Activated naive CD4-positive, alpha-beta T cell treated with anti-CD3 and anti-CD28 coated beads, Interleukin-2, amount 50 U/mL, for 72 hours (primary cell): ENCODE data around the gene TMEM8B. TPM values are rescaled to one million over a fixed set of nuclear protein-coding genes. Genes with fewer than 3 reads are reported as not detected.
A peak's percentile ranks its signal among the peaks of the same experiment; 100 is the strongest.

ENCODE experiments used
- ATAC-seq, 2 donors: fragments of 150-1000 bp; cut with Tn5 transposase; 2 replicates each; pipeline ENCODE4 v1.10.0; 2021; ENCODE audit warnings: mild to moderate bottlenecking in 2 of 2, moderate library complexity in 2 of 2
- DNase-seq, 2 donors: peaks; one replicate each; pipeline ENCODE4 v3.0.0; 2021 to 2022; ENCODE audit warnings: low spot score in 2 of 2
- H3K27ac Mint-ChIP-seq, 2 donors: one replicate each; pipeline ENCODE4 v1.8.0; 2022; ENCODE audit warnings: mild to moderate bottlenecking in 2 of 2, mixed read lengths in 2 of 2
- H3K36me3 Mint-ChIP-seq, 2 donors: one replicate each; pipeline ENCODE4 v1.8.0; 2022; ENCODE audit warnings: mixed read lengths in 2 of 2
- H3K9me3 Mint-ChIP-seq, 2 donors: one replicate each; pipeline ENCODE4 v1.8.0; 2022; ENCODE audit warnings: mixed read lengths in 2 of 2
- total RNA-seq, 2 donors: library from RNA; stranded (reverse); gene quantifications; one replicate each; pipeline ENCODE4 v1.2.3, GENCODE V29; 2022

Gene TMEM8B
- total RNA-seq, 2 donors from 2014 or later, result 4.0 to 11.2 TPM

DNA sequence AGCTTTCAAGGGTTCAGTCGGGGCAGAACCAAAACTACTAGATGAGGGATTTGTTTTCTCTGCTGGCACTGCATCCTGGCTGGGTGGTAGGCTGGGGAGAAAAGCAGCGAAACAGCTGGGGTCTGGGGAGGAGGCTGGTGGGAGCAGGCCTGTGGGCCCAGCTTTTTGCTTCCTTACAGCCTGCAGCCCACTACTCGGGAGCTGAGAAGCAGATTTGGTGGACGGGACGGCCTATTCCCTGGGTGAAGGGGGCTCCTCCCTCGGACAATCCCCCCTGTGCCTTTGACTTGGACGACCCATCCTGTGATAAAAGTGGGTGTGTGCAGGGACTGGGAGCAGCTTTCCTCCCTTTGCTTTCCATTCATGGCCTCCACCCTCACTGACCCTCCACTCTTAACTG lies 28.5 kb upstream of the TMEM8B start:
- H3K27ac Mint-ChIP-seq, result peak overlapping the region in 1 of 2 donors; percentile 86
- H3K9me3 Mint-ChIP-seq, result no peaks in the 10 kb centered on the region
- DNase-seq (no peak), ATAC-seq (no peak)
- H3K36me3 Mint-ChIP-seq, result no peaks in the 10 kb centered on the region

DNA sequence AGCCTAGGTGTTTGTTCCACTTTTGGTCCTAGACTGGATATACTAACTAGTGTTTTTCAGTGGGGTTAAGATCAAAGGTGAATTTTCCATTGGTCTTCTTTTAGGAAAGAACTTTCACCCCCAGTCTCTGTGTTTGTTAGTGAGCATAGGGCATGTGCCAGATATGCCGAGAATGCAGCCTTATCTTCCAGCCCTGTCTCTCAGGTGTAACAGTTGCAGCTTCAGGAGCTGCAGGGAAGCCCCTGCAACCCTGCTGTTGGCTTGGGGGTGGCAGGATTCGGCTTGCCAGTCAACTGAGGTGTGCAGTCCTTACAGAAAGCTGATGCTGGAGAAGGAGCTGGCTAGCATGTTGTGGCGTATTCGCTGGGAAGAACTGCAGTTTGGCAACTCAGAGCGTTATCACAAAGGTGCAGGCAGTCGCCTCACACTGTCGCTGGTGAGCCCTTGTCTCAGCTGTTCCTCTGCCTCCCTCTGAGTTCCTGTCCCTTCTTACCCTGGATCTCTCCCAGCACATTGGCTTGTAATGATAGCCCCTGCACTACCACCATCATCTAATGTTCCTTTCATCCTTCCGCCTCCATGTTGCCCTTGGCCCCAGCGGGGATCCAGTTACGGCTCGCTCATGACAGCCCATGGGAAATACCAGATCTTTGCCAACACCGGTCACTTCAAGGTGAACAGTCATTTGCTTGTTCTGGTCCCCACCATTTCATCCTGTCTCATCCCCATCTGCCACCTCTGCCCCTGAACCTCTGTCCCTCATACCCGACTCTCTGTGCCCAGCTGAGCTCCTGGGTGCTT lies 27.5 kb upstream of the TMEM8B start:
- ATAC-seq (no peak), DNase-seq (no peak)
- peak overlapping the region; percentile 25 to 86 for H3K27ac Mint-ChIP-seq
- H3K36me3 Mint-ChIP-seq, result no peaks in the 10 kb centered on the region
- H3K9me3 Mint-ChIP-seq, result no peaks in the 10 kb centered on the region

DNA sequence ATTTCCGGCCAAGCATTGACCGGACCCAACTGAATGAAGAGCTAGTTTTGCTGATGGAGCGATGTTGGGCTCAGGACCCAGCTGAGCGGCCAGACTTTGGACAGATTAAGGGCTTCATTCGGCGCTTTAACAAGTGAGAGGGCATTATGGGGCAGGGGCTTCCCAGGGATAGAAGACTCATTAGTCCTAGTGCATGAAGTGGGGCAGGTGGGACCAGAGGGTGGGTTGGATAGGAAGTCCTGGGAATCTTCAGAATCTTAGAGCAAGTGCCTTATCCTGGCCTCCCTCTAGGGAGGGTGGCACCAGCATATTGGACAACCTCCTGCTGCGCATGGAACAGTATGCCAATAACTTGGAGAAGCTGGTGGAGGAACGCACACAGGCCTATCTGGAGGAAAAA lies 22.9 kb upstream of the TMEM8B start:
- ATAC-seq (no peak), DNase-seq (no peak)
- Mint-ChIP-seq H3K36me3 (no peaks in the 10 kb centered on the region), H3K27ac (peak overlapping the region in 1 of 2 donors; percentile 62), H3K9me3 (no peaks in the 10 kb centered on the region)

DNA sequence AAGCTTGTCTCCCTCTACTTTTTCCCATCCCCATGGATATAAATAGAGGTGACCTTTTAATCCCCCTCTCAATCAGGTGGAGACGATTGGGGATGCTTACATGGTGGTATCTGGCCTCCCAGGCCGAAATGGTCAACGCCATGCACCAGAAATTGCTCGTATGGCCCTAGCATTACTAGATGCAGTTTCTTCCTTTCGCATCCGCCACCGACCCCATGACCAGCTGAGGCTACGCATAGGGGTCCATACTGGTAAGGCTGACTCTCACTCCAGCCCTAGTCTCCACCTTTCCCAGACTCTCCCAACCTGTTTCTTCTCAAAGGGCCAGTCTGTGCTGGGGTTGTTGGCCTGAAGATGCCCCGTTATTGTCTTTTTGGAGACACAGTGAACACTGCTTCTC lies 20.6 kb upstream of the TMEM8B start:
- no peak for DNase-seq
- peaks cover 0 to 10% of the 10 kb centered on the region in 2 donors for H3K36me3 Mint-ChIP-seq
- ATAC-seq, result no peak
- no peaks in the 10 kb centered on the region for H3K9me3 Mint-ChIP-seq
- H3K27ac Mint-ChIP-seq, result peak overlapping the region in 1 of 2 donors; percentile 41

DNA sequence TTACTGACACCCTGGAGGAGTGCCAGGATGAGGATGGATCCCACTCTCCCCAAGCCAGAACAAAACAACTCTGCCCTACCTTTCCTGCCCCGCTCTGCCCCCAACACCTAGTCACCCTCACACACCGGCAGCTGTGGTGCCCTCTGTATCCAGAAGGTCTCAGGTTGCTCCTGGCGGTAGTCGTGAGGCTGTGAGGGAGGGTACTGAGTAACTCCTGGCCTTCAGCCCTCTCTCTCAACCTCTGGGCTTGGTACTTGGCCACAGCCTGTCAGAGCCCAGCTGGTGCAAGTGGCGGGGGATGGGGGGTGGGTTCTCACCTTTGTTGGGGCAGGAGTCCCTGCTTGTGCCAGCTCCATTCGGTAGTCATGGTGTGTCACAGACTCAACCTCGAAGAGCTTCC lies 18.9 kb upstream of the TMEM8B start:
- Mint-ChIP-seq H3K36me3 (peaks cover under 1 to 14% of the 10 kb centered on the region in 2 donors), H3K27ac (peak overlapping the region in 1 of 2 donors; percentile 86), H3K9me3 (no peaks in the 10 kb centered on the region)
- ATAC-seq, result no peak
- DNase-seq, result no peak

DNA sequence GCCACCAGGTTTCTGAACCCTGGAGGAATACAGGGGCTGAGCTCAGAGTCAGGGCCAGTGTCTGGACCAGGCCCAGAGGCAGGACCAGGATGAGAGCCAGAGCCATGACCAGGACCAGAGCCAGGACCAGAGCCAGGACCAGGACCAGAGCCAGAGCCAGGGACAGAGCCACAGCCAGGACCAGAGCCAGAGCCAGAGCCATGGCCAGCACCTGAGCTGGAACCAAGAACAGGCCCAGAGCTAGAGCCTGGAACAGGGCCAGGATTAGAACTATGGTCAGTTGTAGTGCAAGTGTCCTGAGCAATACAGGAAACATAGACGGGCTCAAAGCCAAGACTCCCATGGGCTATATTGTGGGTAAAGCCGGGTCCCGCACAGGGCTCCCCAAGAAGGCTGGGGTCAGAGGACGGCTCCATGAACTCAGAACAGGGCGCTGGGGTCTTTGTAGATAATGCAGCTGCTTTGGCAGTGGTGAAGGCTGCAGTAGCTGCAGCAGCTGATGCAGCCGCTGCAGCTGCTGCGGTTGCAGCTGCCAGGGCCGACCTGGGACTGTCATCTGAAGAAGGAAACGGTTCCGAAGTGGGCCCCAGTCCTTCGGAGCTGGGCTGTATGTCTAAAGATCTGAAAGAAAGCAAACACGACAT lies 17.5 kb upstream of the TMEM8B start:
- H3K9me3 Mint-ChIP-seq, result no peaks in the 10 kb centered on the region
- peaks cover 7 to 19% of the 10 kb centered on the region in 2 donors for H3K36me3 Mint-ChIP-seq
- peak overlapping the region; percentile 86 to 95 for H3K27ac Mint-ChIP-seq
- DNase-seq (no peak), ATAC-seq (no peak)

DNA sequence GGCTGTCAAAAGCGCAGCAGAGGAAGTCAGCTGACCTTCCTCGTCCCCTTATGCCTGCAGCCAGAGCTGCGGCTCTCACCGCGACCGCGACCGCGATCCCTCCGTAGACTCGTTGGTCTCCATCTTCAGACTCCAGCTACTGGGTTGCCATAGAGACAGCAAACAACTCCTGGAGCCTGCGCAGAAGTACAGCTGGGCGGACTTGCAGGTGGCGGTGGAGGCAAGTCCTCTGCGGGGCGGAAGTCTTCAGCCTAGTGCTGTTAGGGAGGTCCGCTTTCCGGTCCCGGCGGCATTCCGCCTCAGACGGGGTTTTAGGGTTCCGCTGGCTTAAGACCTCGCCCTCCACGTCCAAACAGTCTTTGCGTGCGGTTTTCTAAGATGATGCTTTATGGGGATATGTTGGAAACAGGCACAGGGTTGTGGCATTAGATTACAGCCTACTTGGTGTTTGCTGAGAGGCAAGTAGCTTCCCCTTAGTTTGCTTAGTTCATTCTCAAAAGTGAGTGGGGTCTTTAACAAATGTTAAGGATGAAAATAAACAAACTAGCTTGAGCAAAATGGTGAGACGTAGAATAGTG lies 16.9 kb upstream of the TMEM8B start, which contains the start of gene SPAG8:
SPAG8 (minus strand) TSS at position 238 of the 578 bp plus-strand sequence; CDS start at position 123, 115 bp downstream.
- ATAC-seq (peak; percentile 70 to 75), DNase-seq (peak; percentile 88 to 95)
- H3K9me3 Mint-ChIP-seq, result no peaks in the 10 kb centered on the region
- peaks cover 7 to 19% of the 10 kb centered on the region in 2 donors for H3K36me3 Mint-ChIP-seq
- peak within 1 kb of the TSS; percentile 86 to 95 for H3K27ac Mint-ChIP-seq

DNA sequence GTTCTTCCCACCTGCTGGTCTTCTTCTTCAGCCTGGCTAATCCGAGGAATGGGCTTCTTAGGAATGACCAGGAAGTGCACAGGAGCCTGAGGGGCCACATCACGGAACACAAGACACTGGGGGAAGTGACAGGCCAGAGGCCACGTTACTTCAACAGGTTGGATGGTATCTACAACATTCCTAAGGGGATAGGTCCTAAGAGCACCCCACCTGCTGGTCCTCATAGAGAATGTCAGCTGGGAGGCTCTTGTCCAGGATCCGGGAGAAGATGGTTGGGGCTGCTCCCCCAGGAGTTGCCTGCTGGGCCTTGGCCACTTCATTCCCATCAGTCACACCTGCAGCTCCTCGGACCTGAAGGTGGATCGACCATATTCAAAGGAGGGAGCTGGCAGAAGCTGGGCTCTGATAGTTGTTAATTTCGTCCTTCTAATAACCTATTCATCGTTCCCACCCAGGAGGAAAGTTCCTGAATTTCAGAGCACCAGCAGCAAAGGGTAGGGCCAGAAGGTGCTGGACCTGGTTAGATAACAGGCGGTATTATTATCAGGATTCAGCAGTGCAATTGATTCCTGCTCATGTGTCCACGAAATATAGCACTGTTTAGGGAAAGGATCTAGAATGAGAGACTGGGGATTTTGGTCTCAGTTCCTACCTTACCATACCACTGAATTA lies 15.5 kb upstream of the TMEM8B start:
- no peak for ATAC-seq
- no peak for DNase-seq
- Mint-ChIP-seq H3K9me3 (no peaks in the 10 kb centered on the region), H3K36me3 (peaks cover 7 to 19% of the 10 kb centered on the region in 2 donors), H3K27ac (peak overlapping the region in 1 of 2 donors; percentile 87)

DNA sequence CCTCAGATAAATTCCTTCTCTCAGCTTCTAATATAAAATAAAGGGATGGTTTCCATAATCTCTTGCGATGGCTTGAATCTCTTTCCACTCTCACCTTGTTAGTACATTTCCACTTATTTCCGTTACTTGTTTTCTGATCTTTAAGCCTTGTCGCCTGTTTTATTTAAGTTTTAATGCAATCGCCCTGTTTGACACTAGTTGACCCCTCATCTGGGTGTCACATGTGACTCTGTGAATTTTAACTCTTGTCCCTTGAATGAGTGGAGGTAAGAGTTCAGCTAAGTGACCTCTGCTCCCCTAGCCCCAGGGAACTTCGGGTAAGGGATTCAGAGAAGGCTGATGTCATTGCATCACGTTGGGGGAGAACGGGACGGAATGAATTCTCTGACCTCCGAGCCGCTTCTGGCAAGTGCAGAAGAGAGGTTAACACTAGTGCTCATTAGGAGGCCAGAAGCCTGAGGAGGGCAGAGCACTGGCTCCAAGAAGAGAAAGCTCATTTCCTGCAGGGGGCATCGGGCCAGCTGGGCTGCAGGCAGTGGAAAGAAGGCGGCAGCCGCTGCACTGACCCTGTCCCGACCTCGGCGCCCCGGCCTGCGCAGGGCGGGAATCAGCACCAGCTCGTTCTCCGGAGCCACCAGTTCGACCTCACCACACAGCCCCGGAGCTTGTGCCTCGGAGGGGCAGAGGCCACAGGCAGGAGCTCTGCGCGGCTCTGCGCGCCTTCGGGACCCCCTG lies 14.8 kb upstream of the TMEM8B start:
- peak overlapping the region; percentile 87 to 96 for H3K27ac Mint-ChIP-seq
- H3K36me3 Mint-ChIP-seq, result peaks cover 7 to 19% of the 10 kb centered on the region in 2 donors
- DNase-seq, result peak; percentile 46 to 66
- ATAC-seq, result peak; percentile 9 to 11
- H3K9me3 Mint-ChIP-seq, result no peaks in the 10 kb centered on the region

DNA sequence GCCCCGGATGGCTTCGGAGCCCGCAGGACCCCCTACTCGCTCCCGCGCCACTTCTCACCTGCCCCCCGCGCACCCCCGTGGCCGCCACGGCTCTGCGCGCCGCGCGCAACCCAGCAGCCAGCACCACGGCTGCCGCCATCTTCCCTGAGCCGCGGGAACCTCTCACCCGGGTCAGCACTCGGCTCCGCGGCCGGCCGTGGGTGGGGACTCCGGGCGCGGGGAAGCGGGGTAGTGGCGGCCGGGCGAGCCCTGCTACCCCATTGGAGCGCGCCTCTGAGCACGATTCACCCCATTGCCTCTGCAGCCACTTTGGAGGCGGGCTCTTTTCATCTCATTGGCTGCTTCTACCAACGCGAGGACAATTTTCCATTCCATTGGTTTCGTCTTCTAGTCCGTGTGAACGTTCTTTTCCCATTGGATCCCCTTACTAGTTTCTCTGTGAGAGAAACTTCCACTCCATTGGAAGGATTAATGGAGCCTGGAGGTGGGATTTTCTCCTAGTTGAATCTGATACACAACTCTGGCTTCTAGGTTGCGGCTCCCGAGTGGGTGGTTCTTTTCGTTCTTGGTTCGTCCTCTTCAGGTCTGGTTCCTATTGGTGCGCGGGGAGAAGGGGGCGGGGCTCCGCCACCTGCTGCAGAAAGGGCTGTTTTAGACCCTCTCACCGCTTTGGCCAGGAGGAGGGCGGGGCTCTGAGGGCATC lies 14.0 kb upstream of the TMEM8B start, which contains the start of gene HINT2:
HINT2 (minus strand) TSS at position 202 of the 703 bp plus-strand sequence; CDS start at position 139, 63 bp downstream.
- DNase-seq (peak; percentile 96), ATAC-seq (peak; percentile 85 to 87)
- H3K27ac Mint-ChIP-seq, result peak within 1 kb of the TSS; percentile 87 to 96
- H3K36me3 Mint-ChIP-seq, result peaks cover 7 to 19% of the 10 kb centered on the region in 2 donors
- H3K9me3 Mint-ChIP-seq, result no peaks in the 10 kb centered on the region

DNA sequence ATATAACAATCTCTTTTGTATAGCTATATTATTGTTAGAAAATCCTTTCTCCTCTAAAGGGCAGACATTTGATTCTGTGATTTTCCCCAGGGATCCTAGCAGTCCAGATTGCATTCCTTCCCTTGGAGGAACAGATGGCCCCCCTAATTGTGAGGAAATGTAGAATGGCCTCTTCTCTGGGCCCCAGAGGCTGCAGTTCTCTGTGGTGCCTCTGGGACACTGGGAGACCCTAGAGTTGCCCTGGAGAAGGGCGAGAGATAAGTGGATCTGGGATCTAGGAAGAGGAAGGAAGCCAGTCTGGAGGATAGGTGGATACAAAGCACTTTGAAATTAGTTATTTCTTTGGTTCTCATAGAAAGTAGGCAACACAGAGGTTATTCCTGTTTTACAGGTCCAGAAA lies 12.3 kb upstream of the TMEM8B start:
- H3K9me3 Mint-ChIP-seq, result no peaks in the 10 kb centered on the region
- peaks cover 7 to 19% of the 10 kb centered on the region in 2 donors for H3K36me3 Mint-ChIP-seq
- no peak overlapping the region for H3K27ac Mint-ChIP-seq
- ATAC-seq, result no peak
- no peak for DNase-seq

DNA sequence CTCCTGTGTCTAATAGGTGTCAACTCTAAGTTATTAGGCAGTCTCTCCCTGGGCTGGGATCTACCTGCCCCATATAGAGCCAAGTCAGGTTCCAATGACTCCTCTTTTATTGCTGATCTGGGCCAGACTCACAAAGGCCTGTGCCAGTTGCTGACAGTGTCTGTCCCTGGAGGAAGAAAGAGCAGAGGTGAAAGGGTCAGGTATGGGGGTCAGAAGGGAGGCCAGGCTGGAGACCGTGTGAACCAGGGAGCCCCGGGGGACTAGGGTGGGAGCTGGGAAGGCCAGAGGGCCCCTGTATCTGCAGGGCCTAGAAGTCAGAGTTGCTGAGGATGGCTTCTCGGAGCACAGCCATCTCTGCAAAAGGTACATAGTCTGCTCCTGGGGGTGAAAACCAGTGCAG lies 10.7 kb upstream of the TMEM8B start:
- peaks cover 7 to 9% of the 10 kb centered on the region in 2 donors for H3K36me3 Mint-ChIP-seq
- DNase-seq, result no peak
- no peaks in the 10 kb centered on the region for H3K9me3 Mint-ChIP-seq
- no peak for ATAC-seq
- H3K27ac Mint-ChIP-seq, result peak overlapping the region in 1 of 2 donors; percentile 18

DNA sequence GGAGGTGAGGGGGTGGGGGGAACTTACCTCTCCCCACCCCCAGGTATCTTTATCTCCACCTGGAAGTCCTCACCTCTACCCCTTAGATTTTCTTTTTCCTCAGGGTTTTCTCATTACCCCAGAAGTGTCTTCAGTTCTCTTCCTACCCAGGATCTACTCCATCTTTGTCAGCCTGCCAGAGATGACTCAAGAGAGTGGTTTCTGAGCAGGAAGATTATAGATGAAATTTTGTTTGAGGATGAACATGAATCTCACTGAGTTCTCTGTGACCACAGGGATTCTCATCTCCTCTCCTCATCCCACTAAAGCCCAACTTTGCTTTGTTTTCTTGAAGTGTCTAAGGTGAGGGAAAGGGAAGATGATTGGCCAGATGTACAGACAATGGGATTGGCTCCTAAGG lies 9.0 kb upstream of the TMEM8B start:
- ATAC-seq (no peak), DNase-seq (no peak)
- Mint-ChIP-seq H3K27ac (no peak overlapping the region), H3K9me3 (no peaks in the 10 kb centered on the region), H3K36me3 (peaks cover 4 to 7% of the 10 kb centered on the region in 2 donors)

DNA sequence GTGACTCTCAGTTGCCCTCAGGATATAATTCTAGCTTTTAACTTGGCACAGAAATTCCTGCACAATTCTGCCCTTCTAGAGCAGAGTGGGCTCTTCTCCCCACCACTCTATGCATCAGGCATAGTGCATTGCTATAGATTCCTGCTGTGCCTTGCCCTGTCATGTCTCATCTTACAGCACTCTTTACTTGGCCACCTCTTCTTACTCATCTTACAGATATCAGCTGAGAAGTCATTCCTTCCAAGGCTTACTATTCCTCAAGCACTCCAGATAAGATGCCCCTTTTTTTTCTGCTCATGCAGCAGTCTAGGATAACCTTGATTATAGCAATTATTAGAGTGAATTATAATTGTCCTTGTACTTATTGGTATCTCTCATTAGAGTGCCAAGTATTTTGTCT lies 6.1 kb upstream of the TMEM8B start:
- ATAC-seq, result no peak
- H3K36me3 Mint-ChIP-seq, result no peaks in the 10 kb centered on the region
- DNase-seq, result no peak
- no peaks in the 10 kb centered on the region for H3K9me3 Mint-ChIP-seq
- H3K27ac Mint-ChIP-seq, result peak overlapping the region in 1 of 2 donors; percentile 2

DNA sequence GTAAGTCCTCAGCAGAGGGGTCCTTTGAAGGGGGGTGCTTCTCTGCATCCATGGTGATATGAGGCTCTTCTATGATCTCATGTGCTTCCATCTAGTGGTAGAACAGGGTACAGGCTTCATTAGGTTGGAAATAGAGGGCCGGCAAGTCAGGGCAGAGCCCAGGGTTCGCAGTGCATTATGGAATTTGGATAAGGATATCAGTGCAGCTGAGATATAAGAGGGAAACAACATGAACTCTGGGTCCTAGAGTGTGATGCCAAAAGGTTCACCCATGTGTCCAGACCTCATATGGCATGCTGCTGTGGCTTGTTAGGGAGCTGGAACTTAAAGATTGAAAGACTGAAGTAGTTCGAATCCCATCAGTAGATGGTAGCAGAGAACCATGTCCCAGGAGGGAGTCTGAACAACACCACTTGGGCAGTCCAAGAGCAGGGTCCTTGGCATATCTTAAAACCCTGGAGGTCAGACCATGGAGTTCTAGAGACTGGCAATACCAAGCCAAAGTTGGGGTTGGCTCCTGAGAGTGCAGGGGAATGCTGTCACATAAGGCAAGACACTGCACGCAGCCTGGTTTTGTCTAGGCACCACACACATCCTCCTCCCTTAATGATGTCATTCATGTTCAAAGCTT lies 2.8 kb upstream of the TMEM8B start:
- no peaks in the 10 kb centered on the region for H3K36me3 Mint-ChIP-seq
- H3K9me3 Mint-ChIP-seq, result no peaks in the 10 kb centered on the region
- DNase-seq, result peak in 1 of 2 donors; percentile 44
- ATAC-seq, result peak; percentile 31 to 39
- H3K27ac Mint-ChIP-seq, result peak overlapping the region in 1 of 2 donors; percentile 76
